NCI-H82 (cell line): ENCODE results near the gene TUBG1.

Source experiments
- DNase-seq: peaks from one replicate; lab custom pipeline; 2025; lab: John Stamatoyannopoulos, UW

The TUBG1 gene

GRCh38 chr17:42609182-42609813 is at the start of gene TUBG1, which contains the start of gene RETREG3:
TSS of gene TUBG1 (plus strand) at chr17:42609683. CDS start at chr17:42609738, 55 bp downstream.
TSS of gene RETREG3 (minus strand) at chr17:42609374. CDS start at chr17:42609324, 50 bp downstream.
- DNase-seq = peak; percentile 100

- no peak for DNase-seq
Measured at GRCh38 chr17:42560246-42560645, 49.2 kb upstream of the TUBG1 start.

- DNase-seq = peak; percentile 99
Measured at GRCh38 chr17:42561897-42562387, 47.5 kb upstream of the TUBG1 start, which contains the start of gene COASY. TSS of gene COASY (plus strand) at chr17:42562148. CDS start at chr17:42562623, 475 bp downstream.

- DNase-seq = no peak
Measured at GRCh38 chr17:42562388-42563142, 46.9 kb upstream of the TUBG1 start.

GRCh38 chr17:42563143-42563509 is 46.4 kb upstream of the TUBG1 start:
- no peak for DNase-seq

- no peak for DNase-seq
Measured at GRCh38 chr17:42563543-42563942, 45.9 kb upstream of the TUBG1 start.

GRCh38 chr17:42563950-42564349 is 45.5 kb upstream of the TUBG1 start:
- no peak for DNase-seq

GRCh38 chr17:42564815-42565522 is 44.5 kb upstream of the TUBG1 start:
- no peak for DNase-seq

- no peak for DNase-seq
Measured at GRCh38 chr17:42565523-42566214, 43.8 kb upstream of the TUBG1 start.

GRCh38 chr17:42566215-42566882 is 43.1 kb upstream of the TUBG1 start:
- DNase-seq = no peak

GRCh38 chr17:42566883-42567573 is 42.5 kb upstream of the TUBG1 start, which contains the start of gene MLX:
TSS of gene MLX (plus strand) at chr17:42567100. CDS start at chr17:42567125, 25 bp downstream.
- DNase-seq = peak; percentile 98

GRCh38 chr17:42568341-42569111 is 41.0 kb upstream of the TUBG1 start:
- no peak for DNase-seq

GRCh38 chr17:42571435-42572225 is 37.9 kb upstream of the TUBG1 start:
- no peak for DNase-seq

GRCh38 chr17:42573095-42573494 is 36.4 kb upstream of the TUBG1 start:
- DNase-seq = no peak

GRCh38 chr17:42574463-42574862 is 35.0 kb upstream of the TUBG1 start:
- DNase-seq = no peak

- DNase-seq = peak; percentile 67
Measured at GRCh38 chr17:42577140-42577531, 32.3 kb upstream of the TUBG1 start.

GRCh38 chr17:42577532-42578281 is 31.8 kb upstream of the TUBG1 start, which contains the start of gene PSMC3IP:
TSS of gene PSMC3IP (minus strand) at chr17:42577729. CDS start at chr17:42577686, 43 bp downstream.
- DNase-seq = peak; percentile 98

- peak; percentile 92 for DNase-seq
Measured at GRCh38 chr17:42578282-42578869, 31.1 kb upstream of the TUBG1 start.
